GM19395 (cell line): ENCODE results near the gene PPIP5K1.
"Not testable (repeated sequence)": the region's sequence is repeated elsewhere in the genome, so short reads cannot be mapped to it uniquely, and the experiment has no call there.

Experiments
- ATAC-seq: cut with Tn5 transposase; IDR thresholded peaks from one replicate; pipeline ENCODE4 v1.9.1; 2021; ENCODE audit warnings: mild to moderate bottlenecking, moderate library complexity; ENCODE audit not compliant: unreplicated experiment

PPIP5K1 gene

GRCh38 chr15:43547539-43547938 lies 42.5 kb downstream of the PPIP5K1 start:
- ATAC-seq = no peak

DNA sequence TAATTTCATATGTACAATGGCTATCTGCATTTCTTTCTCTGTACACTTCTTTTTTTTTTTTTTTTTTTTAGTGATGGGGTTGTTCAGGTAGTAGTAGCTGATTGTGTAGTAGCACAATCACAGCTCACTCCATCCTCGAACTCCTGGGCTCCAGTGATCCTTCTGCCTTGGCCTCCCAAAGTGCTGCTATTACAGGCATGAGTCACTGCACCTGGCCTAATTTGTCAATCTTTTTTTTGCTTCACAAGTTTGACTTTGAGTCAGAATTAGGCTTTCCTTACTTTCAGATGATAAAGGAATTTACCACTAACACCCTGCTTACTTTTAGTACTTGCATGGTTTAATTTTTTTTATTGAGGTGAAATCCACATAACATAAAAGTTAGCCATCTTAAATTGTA lies 44.6 kb downstream of the PPIP5K1 start:
- ATAC-seq = no peak

GRCh38 chr15:43544266-43544665 lies 45.7 kb downstream of the PPIP5K1 start:
- no peak for ATAC-seq

DNA sequence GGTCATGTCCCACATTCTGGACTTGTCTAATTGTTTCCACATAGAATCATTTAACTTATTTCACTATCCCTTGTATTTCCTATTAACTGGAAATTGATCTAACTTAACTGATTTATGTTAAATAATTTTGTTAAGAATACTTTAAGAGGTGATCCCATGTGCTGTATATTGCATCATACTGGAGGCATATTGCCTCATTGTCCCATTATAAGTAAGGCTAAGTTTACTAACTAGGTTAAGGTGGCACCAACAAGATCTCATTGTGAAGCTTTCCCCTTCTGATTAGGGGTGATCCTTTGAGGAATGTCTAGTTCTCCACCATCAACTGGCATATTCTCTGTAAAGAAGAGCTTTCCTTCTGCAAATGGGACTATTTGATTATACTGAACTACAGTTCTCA lies 48.2 kb downstream of the PPIP5K1 start:
- ATAC-seq = no peak

- no peak for ATAC-seq
Observed at GRCh38 chr15:43538091-43538490, 51.9 kb downstream of the PPIP5K1 start.

- no peak for ATAC-seq
Observed at GRCh38 chr15:43534897-43535296, 55.1 kb downstream of the PPIP5K1 start.

GRCh38 chr15:43532826-43533225 lies 57.2 kb downstream of the PPIP5K1 start:
- ATAC-seq = not testable (repeated sequence)

DNA sequence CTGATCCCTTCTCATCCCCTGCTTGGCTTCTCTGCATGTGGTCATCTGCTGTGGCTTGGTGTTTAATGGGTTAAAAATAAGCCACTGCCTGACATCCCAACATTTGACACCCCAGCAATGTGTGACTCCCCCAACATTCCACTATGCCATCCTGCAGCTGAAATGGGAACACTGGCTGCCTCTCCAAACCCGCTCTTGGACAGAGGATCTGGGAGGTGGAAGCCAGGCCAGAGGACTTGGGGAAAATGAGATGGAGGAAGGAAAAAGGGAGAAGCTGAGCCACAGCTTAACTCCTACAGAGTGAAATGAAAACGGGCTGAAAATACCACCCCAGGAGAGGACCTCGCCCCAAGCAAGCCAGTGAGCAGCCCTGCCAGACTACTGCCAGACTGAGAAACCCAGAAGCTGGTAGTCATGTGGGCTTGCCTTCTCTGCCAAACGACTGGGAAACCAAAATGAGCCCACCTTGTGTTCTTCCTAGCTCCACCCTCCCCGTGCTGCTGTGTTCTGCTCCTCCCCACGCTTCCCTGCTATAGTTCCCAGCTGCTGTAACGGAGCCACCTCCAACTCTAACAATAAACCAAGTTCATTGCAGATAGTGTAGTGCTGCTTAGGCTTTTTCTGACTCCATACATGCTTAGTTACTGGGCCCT lies 58.9 kb downstream of the PPIP5K1 start:
- no peak for ATAC-seq

GRCh38 chr15:43529587-43530345 lies 60.2 kb downstream of the PPIP5K1 start:
- no peak for ATAC-seq

DNA sequence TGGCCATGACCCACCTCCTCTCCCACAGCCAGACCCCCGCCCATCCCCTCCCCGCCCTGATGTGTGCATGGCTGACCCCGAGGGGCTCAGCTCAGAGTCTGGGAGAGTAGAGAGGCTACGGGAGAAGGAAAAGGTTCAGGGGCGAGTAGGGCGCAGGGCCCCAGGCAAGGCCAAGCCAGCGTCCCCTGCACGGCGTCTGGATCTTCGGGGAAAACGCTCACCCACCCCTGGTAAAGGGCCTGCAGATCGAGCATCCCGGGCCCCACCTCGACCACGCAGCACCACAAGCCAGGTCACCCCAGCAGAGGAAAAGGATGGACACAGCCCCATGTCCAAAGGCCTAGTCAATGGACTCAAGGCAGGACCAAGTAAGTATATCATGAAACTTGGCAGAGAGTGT lies 60.9 kb downstream of the PPIP5K1 start:
- no peak for ATAC-seq

DNA sequence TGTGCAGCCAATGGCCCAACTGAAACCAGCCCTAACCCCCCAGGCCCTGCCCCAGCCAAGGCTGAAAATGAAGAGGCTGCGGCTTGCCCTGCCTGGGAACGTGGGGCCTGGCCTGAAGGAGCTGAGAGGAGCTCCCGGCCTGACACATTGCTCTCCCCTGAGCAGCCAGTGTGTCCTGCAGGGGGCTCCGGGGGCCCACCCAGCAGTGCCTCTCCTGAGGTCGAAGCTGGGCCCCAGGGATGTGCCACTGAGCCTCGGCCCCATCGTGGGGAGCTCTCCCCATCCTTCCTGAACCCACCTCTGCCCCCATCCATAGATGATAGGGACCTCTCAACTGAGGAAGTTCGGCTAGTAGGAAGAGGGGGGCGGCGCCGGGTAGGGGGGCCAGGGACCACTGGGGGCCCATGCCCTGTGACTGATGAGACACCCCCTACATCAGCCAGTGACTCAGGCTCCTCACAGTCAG lies 61.4 kb downstream of the PPIP5K1 start:
- ATAC-seq = no peak

- no peak for ATAC-seq
Observed at GRCh38 chr15:43527802-43528541, 62.0 kb downstream of the PPIP5K1 start.

DNA sequence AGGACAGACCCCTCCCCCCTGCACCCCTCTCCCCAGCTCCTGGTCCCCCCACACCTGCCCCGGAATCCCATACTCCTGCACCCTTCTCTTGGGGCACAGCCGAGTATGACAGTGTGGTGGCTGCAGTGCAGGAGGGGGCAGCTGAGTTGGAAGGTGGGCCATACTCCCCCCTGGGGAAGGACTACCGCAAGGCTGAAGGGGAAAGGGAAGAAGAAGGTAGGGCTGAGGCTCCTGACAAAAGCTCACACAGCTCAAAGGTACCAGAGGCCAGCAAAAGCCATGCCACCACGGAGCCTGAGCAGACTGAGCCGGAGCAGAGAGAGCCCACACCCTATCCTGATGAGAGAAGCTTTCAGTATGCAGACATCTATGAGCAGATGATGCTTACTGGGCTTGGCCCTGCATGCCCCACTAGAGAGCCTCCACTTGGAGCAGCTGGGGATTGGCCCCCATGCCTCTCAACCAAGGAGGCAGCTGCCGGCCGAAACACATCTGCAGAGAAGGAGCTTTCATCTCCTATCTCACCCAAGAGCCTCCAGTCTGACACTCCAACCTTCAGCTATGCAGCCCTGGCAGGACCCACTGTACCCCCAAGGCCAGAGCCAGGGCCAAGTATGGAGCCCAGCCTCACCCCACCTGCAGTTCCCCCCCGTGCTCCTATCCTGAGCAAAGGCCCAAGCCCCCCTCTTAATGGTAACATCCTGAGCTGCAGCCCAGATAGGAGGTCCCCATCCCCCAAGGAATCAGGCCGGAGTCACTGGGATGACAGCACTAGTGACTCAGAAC lies 62.8 kb downstream of the PPIP5K1 start:
- ATAC-seq = no peak

DNA sequence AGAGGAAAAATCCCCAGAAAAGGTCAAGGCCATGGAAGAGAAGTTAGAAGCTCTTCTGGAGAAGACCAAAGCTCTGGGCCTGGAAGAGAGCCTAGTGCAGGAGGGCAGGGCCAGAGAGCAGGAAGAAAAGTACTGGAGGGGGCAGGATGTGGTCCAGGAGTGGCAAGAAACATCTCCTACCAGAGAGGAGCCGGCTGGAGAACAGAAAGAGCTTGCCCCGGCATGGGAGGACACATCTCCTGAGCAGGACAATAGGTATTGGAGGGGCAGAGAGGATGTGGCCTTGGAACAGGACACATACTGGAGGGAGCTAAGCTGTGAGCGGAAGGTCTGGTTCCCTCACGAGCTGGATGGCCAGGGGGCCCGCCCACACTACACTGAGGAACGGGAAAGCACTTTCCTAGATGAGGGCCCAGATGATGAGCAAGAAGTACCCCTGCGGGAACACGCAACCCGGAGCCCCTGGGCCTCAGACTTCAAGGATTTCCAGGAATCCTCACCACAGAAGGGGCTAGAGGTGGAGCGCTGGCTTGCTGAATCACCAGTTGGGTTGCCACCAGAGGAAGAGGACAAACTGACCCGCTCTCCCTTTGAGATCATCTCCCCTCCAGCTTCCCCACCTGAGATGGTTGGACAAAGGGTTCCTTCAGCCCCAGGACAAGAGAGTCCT lies 63.6 kb downstream of the PPIP5K1 start:
- no peak for ATAC-seq

DNA sequence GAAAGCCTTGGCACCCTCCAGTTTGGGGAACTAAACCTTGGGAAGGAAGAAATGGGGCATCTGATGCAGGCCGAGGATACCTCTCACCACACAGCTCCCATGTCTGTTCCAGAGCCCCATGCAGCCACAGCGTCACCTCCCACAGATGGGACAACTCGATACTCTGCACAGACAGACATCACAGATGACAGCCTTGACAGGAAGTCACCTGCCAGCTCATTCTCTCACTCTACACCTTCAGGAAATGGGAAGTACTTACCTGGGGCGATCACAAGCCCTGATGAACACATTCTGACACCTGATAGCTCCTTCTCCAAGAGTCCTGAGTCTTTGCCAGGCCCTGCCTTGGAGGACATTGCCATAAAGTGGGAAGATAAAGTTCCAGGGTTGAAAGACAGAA lies 64.9 kb downstream of the PPIP5K1 start:
- no peak for ATAC-seq

GRCh38 chr15:43524254-43524845 lies 65.7 kb downstream of the PPIP5K1 start:
- no peak for ATAC-seq

- no peak for ATAC-seq
Observed at GRCh38 chr15:43523646-43524045, 66.4 kb downstream of the PPIP5K1 start.

DNA sequence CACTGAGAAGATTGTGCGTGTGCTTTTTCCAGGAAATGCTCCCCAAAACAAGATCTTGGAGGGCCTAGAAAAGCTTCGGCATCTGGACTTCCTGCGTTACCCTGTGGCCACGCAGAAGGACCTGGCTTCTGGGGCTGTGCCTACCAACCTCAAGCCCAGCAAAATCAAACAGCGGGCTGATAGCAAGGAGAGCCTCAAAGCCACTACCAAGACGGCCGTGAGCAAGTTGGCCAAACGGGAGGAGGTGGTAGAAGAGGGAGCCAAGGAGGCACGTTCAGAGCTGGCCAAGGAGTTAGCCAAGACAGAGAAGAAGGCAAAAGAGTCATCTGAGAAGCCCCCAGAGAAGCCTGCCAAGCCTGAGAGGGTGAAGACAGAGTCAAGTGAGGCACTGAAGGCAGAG lies 67.8 kb downstream of the PPIP5K1 start:
- ATAC-seq = no peak

GRCh38 chr15:43521419-43521818 lies 68.6 kb downstream of the PPIP5K1 start:
- no peak for ATAC-seq

- no peak for ATAC-seq
Observed at GRCh38 chr15:43520138-43520537, 69.9 kb downstream of the PPIP5K1 start.
